Heart right ventricle (tissue), 16 donors: ENCODE results near the gene LOXHD1. TPM values are rescaled to one million over a fixed set of nuclear protein-coding genes. Genes with fewer than 3 reads are reported as not detected.

Experiments
- ATAC-seq, 8 donors: fragments of 200-7000 bp; cut with Tn5 transposase; one replicate each; pipeline ENCODE4 v1.9.1; 2020; ENCODE audit warnings: mild to moderate bottlenecking in 8 of 8, moderate library complexity in 8 of 8, moderate number of reproducible peaks in 1 of 8
- DNase-seq, 2 donors: peaks; one replicate each; pipeline ENCODE4 v3.0.0-alpha.2; 2020
- H3K27ac ChIP-seq, 10 donors: fragments of 200-600 bp; sonication (generic) in 2 of 10; one replicate each; pipeline versions ENCODE4 v1.5.0 to v1.8.0; 2020 to 2022; ENCODE audit warnings: mild to moderate bottlenecking in 3 of 10
- H3K27me3 ChIP-seq, 7 donors: fragments of 200-600 bp; one replicate each; pipeline ENCODE4 v1.8.0; 2021 to 2022; ENCODE audit warnings: mild to moderate bottlenecking in 2 of 7
- H3K36me3 ChIP-seq, 9 donors: fragments of 200-600 bp; sonication (generic) in 1 of 9; one replicate each; pipeline versions ENCODE4 v1.5.0 to v1.8.0; 2020 to 2022; ENCODE audit warnings: mild to moderate bottlenecking in 2 of 9
- H3K4me1 ChIP-seq, 9 donors: fragments of 200-600 bp; sonication (generic) in 1 of 9; one replicate each; pipeline versions ENCODE4 v1.5.0 to v1.8.0; 2020 to 2022; ENCODE audit warnings: mild to moderate bottlenecking in 4 of 9
- H3K4me3 ChIP-seq, 10 donors: fragments of 200-600 bp; sonication (generic) in 2 of 10; one replicate each; pipeline versions ENCODE4 v1.5.0 to v1.8.0; 2020 to 2022; ENCODE audit warnings: mild to moderate bottlenecking in 7 of 10, moderate library complexity in 2 of 10
- H3K9me3 ChIP-seq, 11 donors: fragments of 200-600 bp in 10 of 11; sonication (generic) in 2 of 11; one replicate each; pipeline versions ENCODE4 v1.5.0 to v1.8.0; 2013 to 2022; ENCODE audit warnings: mild to moderate bottlenecking in 2 of 11, control low read depth in 1 of 11, moderate library complexity in 1 of 11
- CTCF ChIP-seq, 9 donors: fragments of 200-600 bp; sonication (generic) in 2 of 9; IDR thresholded peaks; one replicate each; pipeline versions ENCODE4 v1.5.0 to v1.8.0; 2021 to 2022; ENCODE audit warnings: antibody characterized with exemption in 9 of 9, mild to moderate bottlenecking in 5 of 9, moderate library complexity in 1 of 9
- WGBS, 2 donors: extraction: QIAGEN DNeasy Blood & Tissue Kit; methylation state at CpG; one replicate each; pipeline ENCODE4 v1.1.7; 2013; ENCODE audit warnings: inconsistent platforms in 1 of 2; 5-methylcytosine and 5-hydroxymethylcytosine counted together
- intact Hi-C, 10 donors: fragments of 100-400 bp; cut with DNase I; formaldehyde crosslinking; loops; one replicate each; pipeline versions ENCODE4 v1.11.1 to v1.14.2; 2022
- polyA plus RNA-seq, 2 donors: library from polyadenylated mRNA; stranded (reverse); fragments of 200-250 nt; gene quantifications; one replicate each; pipeline ENCODE4 v1.2.3, GENCODE V29; 2013
- total RNA-seq, 10 donors: library from RNA; stranded (reverse); fragmentation: NEBNext Ultra II Directional in 3 of 10; extraction: Animal tissue kit (Norgen Biotek cat#: 25700) in 3 of 10; gene quantifications; one replicate each; pipeline versions ENCODE4 v1.2.1 to v1.2.4, GENCODE V29; 2021 to 2023
- donor health status: Arrhythmogenic right ventricular cardiomyopathy.
- donor health status: ischemic (EF 13 %, LVEDD 7.1; RV severe dilation, severe dysfunction).
- donor health status: healthy with polysubstance abuse.
- donor health status: DM: no; HTN: yes; CAD: no.
- donor health status: DM: no; HTN: no; CAD: no.
- donor health status: ischemic (EF 25% LVEDD 6.9; RV normal size, moderate dysfunction).
- donor health status: ischemic (EF 25% LVEDD 5.7; RV mildly dilated, moderate dysfunction).
- donor health status: healthy.
- donor health status: DM: yes; HTN: yes; CAD: no.
- donor health status: Ischemic cardiomyopathy.
- donor health status: ischemic (EF 35%, LVEDD 5.7; RV mildly dilated, moderate dysfunction).
- donor health status: nonischemic (EF 11% LVEDD 7.7; RV severe dilation, severe dysfunction).
- donor health status: DM: yes; HTN: yes; CAD: no.
- donor health status: PGD.
- donor health status: ischemic (EF 29% LVEDD 5.4; RV normal size, mild dysfunction).
- donor health status: nonischemic (EF 23%, LVEDD 6.1; RV moderate dilation, normal function).

The LOXHD1 gene
- total and polyA plus RNA-seq, 12 donors = 0.15 to 1.9 (median 0.88) TPM

GRCh38 chr18:46546111-46546640, 110.8 kb downstream of the LOXHD1 start:
- Histone ChIP-seq H3K36me3 (peaks cover 0 to 4% (median 0%) of the 10 kb centered on the region in 9 donors), H3K27me3 (no peaks in the 10 kb centered on the region), H3K27ac (no peak overlapping the region), H3K9me3 (peaks cover 0 to 7% (median 0%) of the 10 kb centered on the region in 11 donors), H3K4me1 (no peaks in the 10 kb centered on the region), H3K4me3 (no peak overlapping the region)
- intact Hi-C loops = no loop called here
- DNase-seq (no peak), ATAC-seq (no peak)
- TF ChIP-seq CTCF (IDR thresholded peaks at IDR 0.05) = no peak

- H3K36me3 ChIP-seq = peaks cover 0 to 4% (median 0%) of the 10 kb centered on the region in 9 donors
- no peak for DNase-seq
- TF ChIP-seq CTCF (IDR thresholded peaks at IDR 0.05) = no peak
- no peaks in the 10 kb centered on the region for H3K9me3 ChIP-seq
- no peaks in the 10 kb centered on the region for H3K4me1 ChIP-seq
- no peaks in the 10 kb centered on the region for H3K27me3 ChIP-seq
- ATAC-seq = no peak
- H3K27ac ChIP-seq = no peak overlapping the region
- intact Hi-C loops = no loop called here
- 55 to 57% methylated on average over 5 of the region's 5 CpGs for WGBS, 2 donors
- H3K4me3 ChIP-seq = no peak overlapping the region
Measured at GRCh38 chr18:46542545-46542944, 114.5 kb downstream of the LOXHD1 start.

DNA sequence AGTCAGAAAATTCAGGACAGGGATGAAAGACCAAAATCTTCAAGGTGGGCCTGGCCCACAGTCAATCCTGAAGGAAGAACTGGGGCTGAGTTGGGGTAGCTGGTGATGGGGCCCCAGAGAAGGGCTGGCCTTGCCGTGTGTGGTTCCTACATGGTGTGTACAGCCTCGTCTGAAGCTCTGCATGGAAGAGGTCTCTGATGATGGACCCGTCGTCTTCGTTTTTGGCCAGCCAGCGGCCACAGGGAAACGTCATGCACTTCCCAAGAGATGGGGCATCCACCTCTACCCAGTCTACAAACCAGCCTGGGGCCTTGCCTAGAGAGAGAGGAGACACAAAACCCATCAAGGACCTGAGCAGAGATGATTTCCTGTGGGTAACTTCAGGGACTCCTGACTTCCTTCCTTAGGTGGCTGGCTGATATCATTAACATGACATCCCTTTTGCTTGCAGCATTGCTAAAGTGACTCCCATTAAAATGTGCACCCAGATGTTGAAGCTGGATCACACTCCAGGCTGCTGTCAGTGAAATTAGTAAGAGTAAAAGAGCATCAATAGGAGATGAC, 115.3 kb downstream of the LOXHD1 start:
- ATAC-seq (no peak), DNase-seq (no peak)
- Histone ChIP-seq H3K27me3 (no peaks in the 10 kb centered on the region), H3K4me3 (no peak overlapping the region), H3K9me3 (no peaks in the 10 kb centered on the region), H3K27ac (no peak overlapping the region), H3K4me1 (no peaks in the 10 kb centered on the region), H3K36me3 (peaks cover 0 to 4% (median 0%) of the 10 kb centered on the region in 9 donors)
- 81 to 87% methylated on average over 7 of the region's 7 CpGs for WGBS, 2 donors
- intact Hi-C loops = no loop called here
- no peak for TF ChIP-seq CTCF (IDR thresholded peaks at IDR 0.05)

GRCh38 chr18:46538376-46538775, 118.6 kb downstream of the LOXHD1 start:
- no peak for DNase-seq
- Histone ChIP-seq H3K4me1 (no peaks in the 10 kb centered on the region), H3K4me3 (no peak overlapping the region), H3K9me3 (no peaks in the 10 kb centered on the region), H3K27me3 (no peaks in the 10 kb centered on the region), H3K27ac (no peak overlapping the region), H3K36me3 (peaks cover 0 to 3% (median 0%) of the 10 kb centered on the region in 9 donors)
- intact Hi-C loops = no loop called here
- ATAC-seq = no peak
- 67 to 71% methylated on average over 3 of the region's 3 CpGs for whole genome bisulfite sequencing, 2 donors
- no peak for TF ChIP-seq CTCF (IDR thresholded peaks at IDR 0.05)
